HFF-Myc (cell line): Measurements from ENCODE around the gene ZNRD2.
A peak's percentile ranks its signal among the peaks of the same experiment; 100 is the strongest.

Experiments used
- DNase-seq: peaks from one replicate; pipeline ENCODE4 v3.0.0-alpha.2; 2011; ENCODE audit warnings: low read depth; ENCODE audit errors: extremely low read depth
- H3K4me3 ChIP-seq: replicated peaks from 2 replicates; pipeline ENCODE4 v1.5.1; 2011; ENCODE audit warnings: low read depth, mild to moderate bottlenecking, control low read depth, low read length
- TF ChIP-seq, protein P1 (sequence below): IDR thresholded peaks from 2 replicates; pipeline ENCODE4 v1.5.1; 2012; ENCODE audit warnings: mild to moderate bottlenecking, low read depth, low read length, control low read depth; ENCODE audit errors: missing control alignments

Gene ZNRD2

DNA sequence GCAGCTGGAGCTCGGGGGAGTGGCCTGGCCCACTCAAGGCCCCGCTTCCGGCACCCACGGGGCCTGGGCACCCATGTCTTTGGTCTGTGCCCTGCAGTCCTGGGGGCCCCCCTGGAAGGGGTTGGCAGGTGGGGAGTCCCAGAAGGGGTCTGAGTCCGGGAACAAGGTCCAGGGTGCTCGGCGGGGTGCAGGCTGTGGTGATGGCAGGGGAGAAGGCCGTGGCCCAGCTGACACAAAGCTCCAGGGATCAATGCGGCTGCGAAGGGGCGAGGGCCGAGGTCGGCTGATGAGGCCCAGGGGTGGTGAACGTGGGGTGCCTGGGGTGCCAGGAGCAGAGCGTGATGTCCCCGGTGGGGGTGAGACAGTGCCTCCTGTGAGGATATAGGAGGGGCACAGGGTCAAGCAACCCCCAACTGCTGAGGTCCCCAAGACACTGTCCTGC is 28.0 kb downstream of the ZNRD2 start:
- DNase-seq: no peak
- TF ChIP-seq, protein P1, sequence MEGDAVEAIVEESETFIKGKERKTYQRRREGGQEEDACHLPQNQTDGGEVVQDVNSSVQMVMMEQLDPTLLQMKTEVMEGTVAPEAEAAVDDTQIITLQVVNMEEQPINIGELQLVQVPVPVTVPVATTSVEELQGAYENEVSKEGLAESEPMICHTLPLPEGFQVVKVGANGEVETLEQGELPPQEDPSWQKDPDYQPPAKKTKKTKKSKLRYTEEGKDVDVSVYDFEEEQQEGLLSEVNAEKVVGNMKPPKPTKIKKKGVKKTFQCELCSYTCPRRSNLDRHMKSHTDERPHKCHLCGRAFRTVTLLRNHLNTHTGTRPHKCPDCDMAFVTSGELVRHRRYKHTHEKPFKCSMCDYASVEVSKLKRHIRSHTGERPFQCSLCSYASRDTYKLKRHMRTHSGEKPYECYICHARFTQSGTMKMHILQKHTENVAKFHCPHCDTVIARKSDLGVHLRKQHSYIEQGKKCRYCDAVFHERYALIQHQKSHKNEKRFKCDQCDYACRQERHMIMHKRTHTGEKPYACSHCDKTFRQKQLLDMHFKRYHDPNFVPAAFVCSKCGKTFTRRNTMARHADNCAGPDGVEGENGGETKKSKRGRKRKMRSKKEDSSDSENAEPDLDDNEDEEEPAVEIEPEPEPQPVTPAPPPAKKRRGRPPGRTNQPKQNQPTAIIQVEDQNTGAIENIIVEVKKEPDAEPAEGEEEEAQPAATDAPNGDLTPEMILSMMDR: no peak
- H3K4me3 ChIP-seq: no peak overlapping the region

DNA sequence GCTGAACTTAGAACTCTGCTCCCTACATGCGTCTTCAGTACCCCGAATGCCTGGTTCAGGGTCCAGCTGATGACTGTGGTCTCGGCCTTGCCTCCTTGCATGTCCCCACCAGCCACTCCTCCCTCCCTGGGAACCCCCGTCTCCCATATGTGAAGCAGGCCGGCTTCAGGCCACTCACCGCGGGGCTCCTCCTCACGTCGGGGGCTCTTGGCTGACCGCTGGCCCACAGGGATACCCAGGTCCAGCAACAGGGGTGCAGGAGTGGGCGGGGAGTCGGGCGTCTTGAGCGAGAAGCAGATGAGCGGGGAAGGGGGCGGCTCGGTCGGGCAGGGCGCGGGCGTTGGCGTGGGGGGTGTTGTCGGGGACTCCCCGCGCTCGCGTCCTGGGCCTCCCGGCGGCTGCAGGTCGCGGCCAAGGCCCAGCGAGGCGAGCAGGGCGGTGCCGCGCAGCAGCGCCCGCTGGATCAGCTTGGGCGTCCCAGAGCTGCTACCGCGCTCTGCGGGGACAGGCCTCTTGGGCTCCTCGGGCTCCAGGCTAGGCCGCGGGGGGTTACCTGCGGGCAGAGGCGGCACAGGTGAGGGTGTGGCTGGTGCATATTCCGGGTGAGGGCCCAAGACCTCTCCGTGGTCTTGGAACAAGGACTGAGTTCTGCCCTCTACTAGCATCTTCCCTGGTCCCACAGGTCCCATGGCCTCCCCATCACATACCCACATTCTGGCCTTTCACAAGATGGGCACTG is 29.1 kb downstream of the ZNRD2 start:
- DNase-seq: no peak
- TF ChIP-seq, protein P1: no peak
- no peak overlapping the region for H3K4me3 ChIP-seq

DNA sequence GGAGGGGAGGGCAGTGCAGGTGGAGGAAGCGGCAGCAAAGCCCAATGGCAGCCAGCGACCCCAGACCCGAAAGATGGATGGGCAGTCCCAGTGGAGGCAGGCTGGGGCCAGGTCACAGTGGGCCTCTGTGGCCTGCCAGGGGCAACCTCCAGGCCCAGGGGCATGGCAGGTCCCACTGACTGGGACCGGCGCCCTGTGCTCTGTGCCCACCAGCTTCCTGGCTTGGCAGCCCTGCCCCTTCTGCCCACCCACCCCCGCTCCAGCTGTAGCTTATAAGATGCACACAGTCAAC is 29.6 kb downstream of the ZNRD2 start:
- no peak overlapping the region for H3K4me3 ChIP-seq
- no peak for DNase-seq

DNA sequence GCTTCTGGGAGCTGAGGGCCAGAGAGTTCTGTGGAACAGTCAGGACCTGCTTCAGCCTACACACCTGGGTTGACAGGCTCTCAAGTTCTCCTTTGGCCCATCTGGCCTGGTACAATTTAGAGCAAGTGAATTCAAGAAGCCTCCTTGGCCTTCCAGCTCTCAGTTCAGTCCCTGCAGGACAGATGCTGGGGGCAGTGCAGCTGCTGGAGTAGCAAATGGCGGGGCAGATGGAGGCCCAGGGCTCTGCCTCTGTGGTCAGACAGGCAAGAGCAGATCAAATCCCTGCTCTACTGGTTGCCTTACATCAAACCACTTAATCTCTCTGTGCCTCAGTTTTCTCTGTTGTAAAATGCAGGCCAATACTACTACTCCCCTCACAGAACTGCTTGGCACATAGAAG is 34.0 kb downstream of the ZNRD2 start:
- DNase-seq: no peak
- TF ChIP-seq, protein P1: no peak
- no peak overlapping the region for H3K4me3 ChIP-seq

More for the DNA sequence above, 29.6 kb downstream of the ZNRD2 start:
- TF ChIP-seq, protein P1: no peak

DNA sequence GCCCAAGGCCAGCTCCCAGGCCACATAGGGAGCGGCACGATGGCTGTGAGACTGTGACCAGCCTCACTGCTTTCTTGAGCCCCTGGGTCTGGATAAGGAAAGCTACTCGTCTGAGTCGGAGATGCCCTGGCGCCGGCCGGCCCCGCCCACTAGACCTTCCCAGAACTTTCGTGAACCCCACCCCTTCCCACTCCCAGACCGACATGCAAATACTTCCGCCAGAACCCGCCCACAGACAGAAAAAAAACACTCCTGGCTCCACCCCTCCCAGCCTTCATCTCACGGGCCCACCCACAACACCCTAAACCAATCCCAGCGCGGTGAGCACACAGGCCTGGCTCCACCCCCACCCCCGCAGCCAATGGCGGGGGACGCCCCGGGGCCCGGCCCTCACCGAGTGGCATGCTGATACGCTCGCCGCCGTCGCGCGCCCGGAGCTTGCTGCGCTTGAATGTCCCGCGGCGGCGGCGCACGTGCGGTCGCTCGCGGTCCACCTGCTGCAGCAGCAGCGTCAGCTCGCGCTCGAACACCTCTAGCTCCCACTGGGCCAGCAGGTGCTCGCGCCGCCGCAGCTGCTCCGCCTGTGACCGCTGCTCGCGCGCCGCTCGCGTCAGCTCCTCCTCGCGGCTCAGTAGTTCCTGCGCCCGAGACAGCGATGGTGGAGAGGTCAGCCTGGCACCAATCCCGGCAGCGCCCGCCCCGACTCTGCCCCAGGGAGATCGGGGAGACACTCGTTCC is 36.8 kb downstream of the ZNRD2 start:
- DNase-seq: peak; percentile 88
- H3K4me3 ChIP-seq: peak overlapping the region; percentile 35
- TF ChIP-seq, protein P1: no peak

DNA sequence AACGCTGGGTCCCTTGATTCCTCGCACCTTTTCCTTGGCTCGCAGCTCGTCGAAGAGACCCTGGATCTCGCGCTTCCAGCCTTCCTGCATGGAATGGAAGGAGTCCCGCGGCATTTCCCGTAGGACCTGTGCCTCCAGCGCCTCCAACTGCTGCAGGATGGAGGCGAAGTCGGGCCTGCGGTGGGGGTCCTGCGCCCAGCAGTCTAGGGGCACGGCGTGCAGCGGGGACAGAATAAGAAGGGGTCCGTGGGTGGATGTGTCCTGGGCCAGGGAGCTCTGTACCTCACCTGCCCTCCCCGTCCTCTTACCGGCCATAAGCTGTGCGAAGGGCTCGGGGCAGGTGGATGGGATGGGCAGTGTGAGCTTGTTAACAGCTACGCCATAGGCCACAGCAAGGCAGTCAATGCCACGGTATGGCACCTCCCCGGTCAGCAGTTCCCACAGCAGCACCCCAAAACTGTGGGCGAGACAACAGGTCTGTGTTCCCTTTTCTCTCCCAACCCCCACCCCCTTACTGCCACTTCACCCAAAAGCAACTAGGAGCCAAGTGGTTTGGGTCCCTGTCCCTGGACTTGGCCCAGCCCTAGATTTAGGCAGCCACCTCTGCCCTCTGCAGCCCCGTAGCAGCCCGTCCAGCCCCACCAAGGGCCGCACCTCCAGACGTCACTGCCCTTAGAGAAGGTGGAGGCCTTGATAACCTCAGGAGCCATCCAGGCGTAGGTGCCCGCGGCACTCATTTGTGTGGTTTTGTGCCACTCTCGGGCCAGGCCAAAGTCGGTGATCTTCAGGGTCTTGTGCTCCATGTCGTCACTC is 37.5 kb downstream of the ZNRD2 start:
- DNase-seq: no peak
- H3K4me3 ChIP-seq: peak overlapping the region; percentile 35
- TF ChIP-seq, protein P1: no peak
